Activated CD8-positive, alpha-beta memory T cell treated with anti-CD3 and anti-CD28 coated beads, Interleukin-2, amount 50 U/mL, for 1 hour (primary cell): ENCODE data around the gene SERPINA1.

Experiments
- DNase-seq: peaks from one replicate; pipeline ENCODE4 v3.0.0-alpha.2; 2020; ENCODE audit errors: extremely low read depth

Gene SERPINA1

GRCh38 chr14:94397289-94398181 lies 9.1 kb upstream of the SERPINA1 start:
- no peak for DNase-seq

- no peak for DNase-seq
Measured at GRCh38 chr14:94396628-94397225, 8.3 kb upstream of the SERPINA1 start.

DNA sequence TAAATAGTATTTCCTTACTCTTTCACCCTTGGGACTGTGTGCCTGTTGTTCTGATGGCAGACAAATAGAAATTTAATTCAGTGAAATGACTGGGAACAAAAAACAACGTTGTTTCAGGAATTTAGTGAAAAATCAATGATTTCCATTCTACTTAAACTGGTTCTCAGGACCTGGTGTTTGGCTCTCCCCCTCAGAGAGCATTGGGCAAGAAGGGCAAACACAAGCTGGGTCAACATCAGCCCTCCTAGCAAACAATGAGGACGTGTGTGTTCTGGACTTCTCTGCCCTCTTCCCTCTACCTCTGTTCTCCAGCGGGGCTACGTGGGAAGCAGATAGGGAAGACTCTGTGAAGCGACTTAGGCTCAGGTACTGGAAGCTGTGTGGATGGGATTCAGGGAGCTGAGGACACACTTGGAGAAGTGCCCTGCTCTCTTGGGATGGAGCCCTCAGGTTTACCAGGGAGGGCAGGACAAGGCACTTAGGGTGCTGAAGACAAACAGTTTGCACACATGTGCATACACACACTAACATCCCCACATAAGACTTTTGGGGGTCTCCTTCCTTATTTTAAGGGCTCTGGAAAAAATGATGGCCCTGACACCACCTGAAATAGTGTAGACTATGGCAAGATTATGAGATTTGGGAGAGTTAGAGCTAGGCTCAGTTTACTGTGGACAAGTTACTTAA lies 7.6 kb upstream of the SERPINA1 start:
- DNase-seq: no peak

- DNase-seq: no peak
Measured at GRCh38 chr14:94395282-94395887, 7.0 kb upstream of the SERPINA1 start.

- no peak for DNase-seq
Measured at GRCh38 chr14:94394581-94395207, 6.3 kb upstream of the SERPINA1 start.

- no peak for DNase-seq
Measured at GRCh38 chr14:94394025-94394493, 5.7 kb upstream of the SERPINA1 start.

DNA sequence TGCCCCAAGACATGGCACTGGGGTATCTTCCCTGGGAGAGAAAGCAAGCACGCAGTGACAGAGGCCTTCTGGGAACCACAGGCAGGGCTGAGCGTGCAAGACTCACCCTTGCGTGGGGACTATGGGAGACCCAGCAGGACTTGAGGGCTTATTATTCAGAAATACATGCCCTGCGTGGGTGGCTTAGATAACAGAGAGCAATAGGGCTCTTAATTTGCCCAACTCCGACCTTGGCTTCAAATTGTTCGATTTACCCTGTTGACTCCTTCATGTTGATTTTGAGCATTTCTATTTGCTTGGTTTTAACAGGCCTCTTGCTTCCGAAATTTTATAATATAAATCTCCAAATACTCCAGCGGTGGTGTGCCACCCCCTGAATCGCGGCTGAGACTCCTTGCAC lies 5.1 kb upstream of the SERPINA1 start:
- no peak for DNase-seq

GRCh38 chr14:94392510-94392935 lies 4.1 kb upstream of the SERPINA1 start:
- DNase-seq: no peak

- DNase-seq: no peak
Measured at GRCh38 chr14:94391281-94391975, 3.0 kb upstream of the SERPINA1 start.

DNA sequence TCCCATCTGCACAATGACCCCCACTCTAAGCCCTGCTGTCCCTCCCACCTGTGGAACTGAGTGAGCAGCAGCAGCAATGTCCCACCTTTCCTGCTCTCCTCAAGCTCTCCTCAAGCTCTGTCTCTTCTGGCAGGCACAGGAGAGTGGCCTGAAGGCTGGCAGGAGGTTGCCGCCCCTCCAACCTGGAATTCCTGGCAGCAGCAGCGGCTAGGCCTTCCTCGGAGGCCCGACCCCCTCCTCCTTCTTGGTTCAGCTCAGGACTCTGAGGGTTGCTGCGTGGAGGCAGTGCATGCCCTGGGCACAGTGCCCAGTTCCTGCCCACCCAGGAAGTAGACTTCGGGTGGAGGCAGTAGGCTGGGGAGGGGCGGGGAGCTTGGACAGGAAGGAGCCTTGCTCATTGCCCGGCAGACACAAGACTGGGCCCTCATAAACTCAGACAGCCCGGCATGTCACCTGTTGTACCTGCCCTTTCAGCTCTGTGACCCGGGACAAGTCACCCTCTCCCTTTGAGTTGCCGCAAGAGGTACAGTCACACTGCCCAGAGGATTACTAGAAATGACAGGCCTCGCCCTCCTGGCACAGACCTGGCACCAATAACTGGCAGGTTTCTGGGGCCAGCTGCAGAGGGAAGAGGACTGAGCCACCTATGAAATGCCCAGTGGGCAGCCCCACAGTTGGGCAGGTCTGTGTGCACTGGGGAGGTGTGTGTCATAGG lies 2.1 kb upstream of the SERPINA1 start:
- DNase-seq: no peak

- no peak for DNase-seq
Measured at GRCh38 chr14:94389731-94390371, 1.4 kb upstream of the SERPINA1 start.

DNA sequence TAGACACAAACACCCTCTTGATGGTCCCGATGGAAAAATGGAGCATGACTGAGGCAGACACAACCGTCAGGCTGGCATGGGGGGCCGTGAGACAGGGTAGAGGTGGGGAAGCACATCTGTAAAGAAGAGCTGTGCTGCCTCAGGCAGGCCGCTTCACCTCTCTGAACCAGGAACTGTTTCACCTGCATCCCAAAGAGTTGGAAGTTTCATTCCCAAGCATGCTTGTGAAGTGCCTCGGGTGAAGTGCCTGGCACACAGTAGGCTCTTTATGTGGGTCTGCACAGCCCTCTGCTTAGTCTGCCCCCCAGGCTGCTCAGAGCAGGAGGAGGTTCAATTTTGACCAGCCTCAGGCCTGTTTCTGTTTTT lies 685 bp upstream of the SERPINA1 start:
- no peak for DNase-seq

GRCh38 chr14:94388027-94388383 lies 397 bp downstream of the SERPINA1 start:
- no peak for DNase-seq

GRCh38 chr14:94387051-94388026 lies 1.1 kb downstream of the SERPINA1 start:
- no peak for DNase-seq

GRCh38 chr14:94386085-94387031 lies 2.0 kb downstream of the SERPINA1 start:
- DNase-seq: no peak

DNA sequence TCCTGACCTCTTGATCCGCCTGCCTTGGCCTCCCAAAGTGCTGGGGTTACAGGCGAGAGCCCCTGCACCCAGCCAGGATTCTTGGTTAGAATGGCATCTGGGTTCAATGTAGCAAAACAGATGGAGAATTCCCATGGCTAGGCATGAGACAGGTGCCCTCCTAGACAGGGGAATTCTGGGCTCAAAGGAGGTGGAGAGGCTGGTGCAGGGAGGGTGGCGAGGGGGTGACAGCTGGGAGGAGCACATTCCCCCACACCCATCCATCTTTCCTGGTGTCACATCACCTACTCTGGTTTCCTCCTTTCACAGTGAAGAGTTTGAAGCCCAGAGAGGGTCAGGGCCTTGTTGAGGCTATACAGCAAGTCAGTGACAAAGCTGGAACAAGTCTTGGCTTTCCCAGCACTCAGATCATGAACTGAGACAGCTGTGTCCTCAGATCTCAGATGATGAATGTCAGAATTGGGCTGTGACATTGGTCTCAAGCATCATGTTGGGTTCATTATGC lies 2.8 kb downstream of the SERPINA1 start:
- DNase-seq: no peak

DNA sequence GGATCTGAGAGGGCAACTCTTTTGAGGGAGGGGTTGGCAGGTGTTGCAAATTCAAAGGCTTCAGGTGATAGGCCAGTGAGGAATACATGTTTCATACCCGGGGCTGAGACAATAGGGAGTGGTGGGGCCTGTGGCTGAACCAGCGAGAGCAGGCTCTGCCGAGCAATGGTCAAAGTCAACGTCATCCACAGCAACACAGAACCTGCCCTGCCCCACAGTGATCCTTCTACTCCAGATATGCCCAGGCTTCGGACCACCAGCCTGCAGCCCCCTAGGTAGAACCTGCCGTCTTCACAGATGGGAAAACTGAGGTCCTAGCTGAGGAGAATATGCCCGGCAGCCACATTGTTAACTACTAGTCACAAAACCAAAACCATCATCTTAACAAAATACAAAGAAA lies 4.1 kb downstream of the SERPINA1 start:
- no peak for DNase-seq
